Measurements from ENCODE around the gene CFAP61.
A peak's percentile ranks its signal among the peaks of the same experiment; 100 is the strongest.
"Not testable (repeated sequence)": the region's sequence is repeated elsewhere in the genome, so short reads cannot be mapped to it uniquely, and the experiment has no call there.

CFAP61 gene

GRCh38 chr20:20211988-20212518, 159.7 kb downstream of the CFAP61 start:
- no peak for DNase-seq

- DNase-seq, result no peak
Measured at GRCh38 chr20:20212675-20213096, 160.4 kb downstream of the CFAP61 start.

- no peak for DNase-seq
Measured at GRCh38 chr20:20213526-20214121, 161.3 kb downstream of the CFAP61 start.

- DNase-seq, result no peak
Measured at GRCh38 chr20:20214757-20215275, 162.5 kb downstream of the CFAP61 start.

- DNase-seq, result no peak
Measured at GRCh38 chr20:20215976-20216727, 163.8 kb downstream of the CFAP61 start.

GRCh38 chr20:20216941-20217340, 164.6 kb downstream of the CFAP61 start:
- no peak for DNase-seq

GRCh38 chr20:20217621-20218020, 165.3 kb downstream of the CFAP61 start:
- DNase-seq, result no peak

GRCh38 chr20:20218106-20218505, 165.8 kb downstream of the CFAP61 start:
- DNase-seq, result not testable (repeated sequence)

GRCh38 chr20:20219016-20219415, 166.7 kb downstream of the CFAP61 start:
- no peak for DNase-seq

GRCh38 chr20:20220134-20220533, 167.8 kb downstream of the CFAP61 start:
- no peak for DNase-seq

GRCh38 chr20:20223981-20224380, 171.6 kb downstream of the CFAP61 start:
- DNase-seq, result no peak

- no peak for DNase-seq
Measured at GRCh38 chr20:20224806-20225205, 172.5 kb downstream of the CFAP61 start.

GRCh38 chr20:20225325-20226043, 173.2 kb downstream of the CFAP61 start:
- no peak for DNase-seq

GRCh38 chr20:20226554-20226953, 174.2 kb downstream of the CFAP61 start:
- DNase-seq, result no peak

- no peak for DNase-seq
Measured at GRCh38 chr20:20227013-20227571, 174.8 kb downstream of the CFAP61 start.

- DNase-seq, result no peak
Measured at GRCh38 chr20:20228351-20228750, 176.0 kb downstream of the CFAP61 start.

GRCh38 chr20:20229595-20229994, 177.3 kb downstream of the CFAP61 start:
- DNase-seq, result no peak

GRCh38 chr20:20230741-20231140, 178.4 kb downstream of the CFAP61 start:
- DNase-seq, result no peak

- DNase-seq, result no peak
Measured at GRCh38 chr20:20231528-20232298, 179.4 kb downstream of the CFAP61 start.

- peak; percentile 85 for DNase-seq
Measured at GRCh38 chr20:20233041-20233514, 180.7 kb downstream of the CFAP61 start.

- no peak for DNase-seq
Measured at GRCh38 chr20:20235681-20236080, 183.3 kb downstream of the CFAP61 start.
